GM12892 (cell line): ENCODE measurements around the gene CBFA2T2.
"Not testable (repeated sequence)": the region's sequence is repeated elsewhere in the genome, so short reads cannot be mapped to it uniquely, and the experiment has no call there.

ENCODE experiments used
- POLR2A ChIP-seq: IDR thresholded peaks from 2 replicates; pipeline ENCODE4 v1.6.1; 2011; ENCODE audit warnings: low read depth, low read length, control low read depth
- POLR2AphosphoS5 ChIP-seq: IDR thresholded peaks from 2 replicates; pipeline ENCODE4 v1.6.1; 2011; ENCODE audit warnings: low read depth, low read length, control low read depth
- TAF1 ChIP-seq: IDR thresholded peaks from 2 replicates; pipeline ENCODE4 v1.6.1; 2011; ENCODE audit warnings: low read depth, mild to moderate bottlenecking, control low read depth, low read length, borderline replicate concordance

DNA sequence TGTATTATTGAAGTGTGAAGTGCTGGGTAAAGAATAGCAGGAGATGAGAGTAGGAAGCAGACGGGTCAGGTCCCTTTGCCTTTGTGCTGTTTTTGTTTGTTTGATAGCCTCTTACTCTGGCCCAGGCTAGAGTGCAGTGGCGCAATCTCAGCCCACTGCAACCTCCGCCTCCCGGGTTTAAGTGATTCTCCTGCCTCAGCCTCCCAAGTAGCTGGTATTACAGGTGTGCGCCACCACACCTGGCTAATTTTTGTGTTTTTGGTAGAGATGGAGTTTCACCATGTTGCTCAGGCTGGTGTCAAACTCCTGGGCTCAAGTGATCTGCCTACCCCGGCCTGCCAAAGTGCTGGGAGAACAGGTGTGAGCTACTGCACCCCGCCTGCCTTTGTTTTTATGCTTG is 18.1 kb downstream of the CBFA2T2 start:
- TF ChIP-seq POLR2A, POLR2AphosphoS5, TAF1: not testable (repeated sequence)
